ENCODE measurements around the gene TRAP1. TPM values are rescaled to one million over a fixed set of nuclear protein-coding genes. Genes with fewer than 3 reads are reported as not detected.

Gene TRAP1
- total and polyA plus RNA-seq, 4 donors = 78.3 to 148 (median 112) TPM

- Histone ChIP-seq H3K9me3 (ENCODE audit: control insufficient read depth in 4 of 4, low read length in 3 of 4) (no peaks in the 10 kb centered on the region), H3K4me3 (ENCODE audit: low read depth in 1 of 3, low read length in 3 of 3) (no peak overlapping the region), H3K9ac (ENCODE audit: low read depth in 1 of 2, low read length in 2 of 2) (no peak overlapping the region), H3K27ac (ENCODE audit: low read depth in 1 of 2, low read length in 2 of 2) (no peak overlapping the region), H3K36me3 (ENCODE audit: control insufficient read depth in 4 of 4, insufficient read depth in 3 of 4, low read depth in 1 of 4, low read length in 3 of 4) (peaks cover 11 to 52% (median 24%) of the 10 kb centered on the region in 4 donors), H3K4me1 (ENCODE audit: control insufficient read depth in 4 of 4, insufficient read depth in 4 of 4, low read length in 3 of 4) (no peaks in the 10 kb centered on the region), H3K27me3 (ENCODE audit: control insufficient read depth in 4 of 4, insufficient read depth in 4 of 4, low read length in 3 of 4) (no peaks in the 10 kb centered on the region)
- no peak for TF ChIP-seq CTCF (IDR thresholded peaks at IDR 0.05; ENCODE audit: low read depth, low read length, missing input control)
- no peak for DNase-seq (ENCODE audit: low spot score)
- 91% methylated on average over 21 of the region's 21 CpGs for WGBS
Observed at GRCh38 chr16:3655396-3656159, 61.7 kb downstream of the TRAP1 start.

GRCh38 chr16:3655030-3655395 is 62.3 kb downstream of the TRAP1 start:
- H3K4me3 ChIP-seq (ENCODE audit: low read depth in 1 of 3, low read length in 3 of 3) = no peak overlapping the region
- no peak for DNase-seq (ENCODE audit: low spot score)
- WGBS = 92% methylated on average over 12 of the region's 12 CpGs
- no peaks in the 10 kb centered on the region for H3K9me3 ChIP-seq (ENCODE audit: control insufficient read depth in 4 of 4, low read length in 3 of 4)
- no peak for TF ChIP-seq EGR1 (IDR thresholded peaks at IDR 0.05; ENCODE audit: low read depth in 2 of 2)
- TF ChIP-seq RAD21 (IDR thresholded peaks at IDR 0.05) = no peak
- no peak for TF ChIP-seq TAF1 (conservative IDR thresholded peaks at IDR 0.05)
- TF ChIP-seq JUND (IDR thresholded peaks at IDR 0.05) = no peak
- TF ChIP-seq, protein P1, sequence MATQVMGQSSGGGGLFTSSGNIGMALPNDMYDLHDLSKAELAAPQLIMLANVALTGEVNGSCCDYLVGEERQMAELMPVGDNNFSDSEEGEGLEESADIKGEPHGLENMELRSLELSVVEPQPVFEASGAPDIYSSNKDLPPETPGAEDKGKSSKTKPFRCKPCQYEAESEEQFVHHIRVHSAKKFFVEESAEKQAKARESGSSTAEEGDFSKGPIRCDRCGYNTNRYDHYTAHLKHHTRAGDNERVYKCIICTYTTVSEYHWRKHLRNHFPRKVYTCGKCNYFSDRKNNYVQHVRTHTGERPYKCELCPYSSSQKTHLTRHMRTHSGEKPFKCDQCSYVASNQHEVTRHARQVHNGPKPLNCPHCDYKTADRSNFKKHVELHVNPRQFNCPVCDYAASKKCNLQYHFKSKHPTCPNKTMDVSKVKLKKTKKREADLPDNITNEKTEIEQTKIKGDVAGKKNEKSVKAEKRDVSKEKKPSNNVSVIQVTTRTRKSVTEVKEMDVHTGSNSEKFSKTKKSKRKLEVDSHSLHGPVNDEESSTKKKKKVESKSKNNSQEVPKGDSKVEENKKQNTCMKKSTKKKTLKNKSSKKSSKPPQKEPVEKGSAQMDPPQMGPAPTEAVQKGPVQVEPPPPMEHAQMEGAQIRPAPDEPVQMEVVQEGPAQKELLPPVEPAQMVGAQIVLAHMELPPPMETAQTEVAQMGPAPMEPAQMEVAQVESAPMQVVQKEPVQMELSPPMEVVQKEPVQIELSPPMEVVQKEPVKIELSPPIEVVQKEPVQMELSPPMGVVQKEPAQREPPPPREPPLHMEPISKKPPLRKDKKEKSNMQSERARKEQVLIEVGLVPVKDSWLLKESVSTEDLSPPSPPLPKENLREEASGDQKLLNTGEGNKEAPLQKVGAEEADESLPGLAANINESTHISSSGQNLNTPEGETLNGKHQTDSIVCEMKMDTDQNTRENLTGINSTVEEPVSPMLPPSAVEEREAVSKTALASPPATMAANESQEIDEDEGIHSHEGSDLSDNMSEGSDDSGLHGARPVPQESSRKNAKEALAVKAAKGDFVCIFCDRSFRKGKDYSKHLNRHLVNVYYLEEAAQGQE (IDR thresholded peaks at IDR 0.05) = no peak
- TF ChIP-seq FOXA1 (IDR thresholded peaks at IDR 0.05) = no peak
- TF ChIP-seq FOXA2 (IDR thresholded peaks at IDR 0.05) = no peak
- TF ChIP-seq SP1 (IDR thresholded peaks at IDR 0.05) = no peak
- TF ChIP-seq, protein P2, sequence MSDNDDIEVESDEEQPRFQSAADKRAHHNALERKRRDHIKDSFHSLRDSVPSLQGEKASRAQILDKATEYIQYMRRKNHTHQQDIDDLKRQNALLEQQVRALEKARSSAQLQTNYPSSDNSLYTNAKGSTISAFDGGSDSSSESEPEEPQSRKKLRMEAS (IDR thresholded peaks at IDR 0.05) = no peak
- TF ChIP-seq HNF4A (conservative IDR thresholded peaks at IDR 0.05) = no peak
- TF ChIP-seq CTCF (IDR thresholded peaks at IDR 0.05; ENCODE audit: low read depth, low read length, missing input control) = no peak
- TF ChIP-seq ZBTB33 (IDR thresholded peaks at IDR 0.05) = no peak
- no peak for TF ChIP-seq HNF4G (IDR thresholded peaks at IDR 0.05)
- TF ChIP-seq RXRA (IDR thresholded peaks at IDR 0.05) = no peak
- no peak for TF ChIP-seq YY1 (IDR thresholded peaks at IDR 0.05)
- TF ChIP-seq, protein P3, sequence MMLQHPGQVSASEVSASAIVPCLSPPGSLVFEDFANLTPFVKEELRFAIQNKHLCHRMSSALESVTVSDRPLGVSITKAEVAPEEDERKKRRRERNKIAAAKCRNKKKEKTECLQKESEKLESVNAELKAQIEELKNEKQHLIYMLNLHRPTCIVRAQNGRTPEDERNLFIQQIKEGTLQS (IDR thresholded peaks at IDR 0.05) = no peak
- TF ChIP-seq NR2F2 (IDR thresholded peaks at IDR 0.05) = no peak
- TF ChIP-seq GABPA (IDR thresholded peaks at IDR 0.05 in 1 of 2, conservative IDR thresholded peaks at IDR 0.05 in 1 of 2) = no peak
- H3K4me1 ChIP-seq (ENCODE audit: control insufficient read depth in 4 of 4, insufficient read depth in 4 of 4, low read length in 3 of 4) = no peaks in the 10 kb centered on the region
- H3K9ac ChIP-seq (ENCODE audit: low read depth in 1 of 2, low read length in 2 of 2) = no peak overlapping the region
- peaks cover 11 to 47% (median 21%) of the 10 kb centered on the region in 4 donors for H3K36me3 ChIP-seq (ENCODE audit: control insufficient read depth in 4 of 4, insufficient read depth in 3 of 4, low read depth in 1 of 4, low read length in 3 of 4)
- no peak overlapping the region for H3K27ac ChIP-seq (ENCODE audit: low read depth in 1 of 2, low read length in 2 of 2)
- no peaks in the 10 kb centered on the region for H3K27me3 ChIP-seq (ENCODE audit: control insufficient read depth in 4 of 4, insufficient read depth in 4 of 4, low read length in 3 of 4)

Data from liver (tissue), 9 donors.